GM10266 (cell line): Measurements from ENCODE around the gene UBR2.

Experiments
- DNase-seq: peaks from one replicate; pipeline ENCODE4 v3.0.0; 2012; ENCODE audit errors: extremely low spot score
- CTCF ChIP-seq: IDR thresholded peaks from 2 replicates; pipeline ENCODE4 v1.5.1; 2012; ENCODE audit warnings: mild to moderate bottlenecking, low read depth; ENCODE audit not compliant: control insufficient read depth, insufficient read depth; ENCODE audit errors: missing control alignments

The UBR2 gene

GRCh38 chr6:42624601-42625000 is 60.8 kb downstream of the UBR2 start:
- TF ChIP-seq CTCF, result no peak

GRCh38 chr6:42627044-42627443 is 63.2 kb downstream of the UBR2 start:
- no peak for TF ChIP-seq CTCF
- DNase-seq, result no peak

More at GRCh38 chr6:42624601-42625000, 60.8 kb downstream of the UBR2 start:
- DNase-seq, result no peak

- TF ChIP-seq CTCF, result no peak
- no peak for DNase-seq
Measured at GRCh38 chr6:42627674-42628073, 63.8 kb downstream of the UBR2 start.

DNA sequence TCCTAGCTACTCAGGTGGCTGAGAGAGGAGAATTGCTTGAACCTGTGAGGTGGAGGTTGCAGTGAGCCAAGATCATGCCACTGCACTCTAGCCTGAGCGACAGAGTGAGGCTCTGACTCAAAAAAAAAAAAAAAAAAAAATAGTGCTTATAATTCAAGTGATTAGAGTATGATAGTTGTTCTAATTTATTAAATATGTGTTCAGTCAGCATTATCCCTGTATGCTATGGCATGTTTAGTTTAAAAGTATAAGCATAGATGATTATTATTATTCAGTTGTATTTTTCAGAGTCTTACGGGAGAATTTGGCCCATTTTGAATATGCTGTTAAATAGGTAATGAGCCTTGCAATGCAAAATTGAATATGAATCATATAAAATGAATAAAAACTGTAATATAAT is 64.8 kb downstream of the UBR2 start:
- DNase-seq, result no peak
- TF ChIP-seq CTCF, result no peak

DNA sequence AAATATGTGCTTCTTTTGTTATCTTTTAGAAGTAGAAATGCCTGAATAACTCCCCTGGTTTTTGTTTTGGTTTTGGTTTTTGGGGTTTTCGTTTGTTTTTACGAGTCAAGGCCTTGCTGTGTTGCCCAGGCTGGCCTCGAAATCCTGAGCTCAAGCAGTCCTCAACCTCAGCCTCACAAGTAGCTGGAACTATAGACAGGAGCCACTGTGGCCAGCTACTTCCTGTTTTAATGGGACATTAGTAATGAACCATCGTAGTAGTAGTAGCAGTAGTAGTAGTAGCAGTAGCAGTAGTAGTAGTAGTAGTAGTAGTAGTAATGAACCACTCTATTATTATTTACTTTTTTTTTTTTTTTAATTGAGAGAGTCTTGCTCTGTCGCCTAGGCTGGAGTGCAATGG is 66.0 kb downstream of the UBR2 start:
- DNase-seq, result no peak

DNA sequence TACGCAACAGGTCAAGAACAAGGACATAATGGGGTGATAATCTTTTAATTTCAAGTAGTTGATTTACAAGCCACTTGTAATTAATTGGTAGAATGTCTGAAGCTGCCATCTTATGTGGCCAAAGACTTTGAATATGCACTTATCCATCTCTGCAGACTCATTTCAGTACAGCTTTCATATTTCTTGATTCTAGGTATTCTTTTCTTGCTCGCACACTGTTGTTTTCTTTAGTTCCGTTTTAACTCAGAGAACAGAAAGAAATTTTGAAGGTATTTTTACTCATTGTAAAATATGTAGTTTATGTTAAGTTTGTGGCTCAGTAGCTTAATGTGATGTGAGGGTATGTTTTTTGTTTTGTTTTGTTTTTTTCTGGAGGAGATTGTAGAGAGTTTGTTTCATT is 73.9 kb downstream of the UBR2 start:
- TF ChIP-seq CTCF, result no peak
- no peak for DNase-seq

More for the DNA sequence above, 66.0 kb downstream of the UBR2 start:
- no peak for TF ChIP-seq CTCF

DNA sequence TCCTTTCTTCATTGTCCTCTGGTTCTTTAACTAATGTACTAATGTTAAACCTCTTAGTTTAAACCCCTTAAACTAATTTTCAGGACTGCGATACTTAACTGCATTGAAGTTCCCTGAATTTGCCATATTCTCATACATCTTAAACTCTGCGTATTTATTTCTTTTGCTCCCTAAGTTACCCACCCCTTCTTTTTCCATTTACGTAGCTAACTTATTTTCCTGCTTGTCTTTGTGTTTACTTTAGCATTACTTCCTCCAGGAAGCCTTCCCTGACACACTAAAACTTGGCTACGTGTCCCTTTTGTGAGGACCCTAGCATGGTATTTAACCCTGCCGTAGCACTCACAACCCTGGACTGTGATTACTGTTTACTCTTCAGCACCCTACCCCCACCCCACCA is 79.0 kb downstream of the UBR2 start:
- DNase-seq, result no peak
- no peak for TF ChIP-seq CTCF

GRCh38 chr6:42644211-42644610 is 80.4 kb downstream of the UBR2 start:
- DNase-seq, result no peak
- no peak for TF ChIP-seq CTCF
